ENCODE results near the gene DROSHA. TPM values are rescaled to one million over a fixed set of nuclear protein-coding genes. Genes with fewer than 3 reads are reported as not detected.

DROSHA gene
- total and polyA plus RNA-seq, 8 donors = 46.6 to 112 (median 89.2) TPM

DNA sequence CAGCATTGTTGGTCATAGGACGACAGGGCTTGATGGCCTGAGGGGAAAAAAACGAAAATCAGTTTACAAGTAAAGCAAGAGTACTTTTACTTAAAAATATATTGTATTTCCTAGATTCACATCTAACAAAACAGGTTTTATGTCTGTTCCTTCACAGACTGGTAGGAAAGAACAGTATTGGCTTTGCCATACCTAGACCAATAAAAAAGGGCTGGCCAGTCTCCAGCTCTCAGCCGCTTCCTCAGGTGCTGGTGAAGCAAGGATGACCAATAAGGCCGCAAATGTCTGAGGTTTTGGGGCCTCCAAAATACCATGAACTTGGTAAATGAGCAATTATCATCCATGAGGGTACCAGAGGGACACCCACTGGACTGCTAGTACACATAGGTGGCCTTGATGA lies 36.6 kb downstream of the DROSHA start:
- DNase-seq = no peak
- H3K4me3 ChIP-seq = no peak overlapping the region
- TF ChIP-seq, protein P1, sequence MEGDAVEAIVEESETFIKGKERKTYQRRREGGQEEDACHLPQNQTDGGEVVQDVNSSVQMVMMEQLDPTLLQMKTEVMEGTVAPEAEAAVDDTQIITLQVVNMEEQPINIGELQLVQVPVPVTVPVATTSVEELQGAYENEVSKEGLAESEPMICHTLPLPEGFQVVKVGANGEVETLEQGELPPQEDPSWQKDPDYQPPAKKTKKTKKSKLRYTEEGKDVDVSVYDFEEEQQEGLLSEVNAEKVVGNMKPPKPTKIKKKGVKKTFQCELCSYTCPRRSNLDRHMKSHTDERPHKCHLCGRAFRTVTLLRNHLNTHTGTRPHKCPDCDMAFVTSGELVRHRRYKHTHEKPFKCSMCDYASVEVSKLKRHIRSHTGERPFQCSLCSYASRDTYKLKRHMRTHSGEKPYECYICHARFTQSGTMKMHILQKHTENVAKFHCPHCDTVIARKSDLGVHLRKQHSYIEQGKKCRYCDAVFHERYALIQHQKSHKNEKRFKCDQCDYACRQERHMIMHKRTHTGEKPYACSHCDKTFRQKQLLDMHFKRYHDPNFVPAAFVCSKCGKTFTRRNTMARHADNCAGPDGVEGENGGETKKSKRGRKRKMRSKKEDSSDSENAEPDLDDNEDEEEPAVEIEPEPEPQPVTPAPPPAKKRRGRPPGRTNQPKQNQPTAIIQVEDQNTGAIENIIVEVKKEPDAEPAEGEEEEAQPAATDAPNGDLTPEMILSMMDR (IDR thresholded peaks at IDR 0.05) = no peak
- no peaks in the 10 kb centered on the region for H3K27me3 ChIP-seq
- peaks cover 0 to 91% of the 10 kb centered on the region in 2 donors for H3K36me3 ChIP-seq
- H3K4me1 ChIP-seq = no peaks in the 10 kb centered on the region
- no peaks in the 10 kb centered on the region for H3K9me3 ChIP-seq
- H3K27ac ChIP-seq = no peak overlapping the region
- no peak for ATAC-seq
- intact Hi-C loops (cut with DNase I) = no loop called here

GRCh38 chr5:31492869-31493268 lies 39.0 kb downstream of the DROSHA start:
- TF ChIP-seq, protein P1 (IDR thresholded peaks at IDR 0.05) = no peak
- Histone ChIP-seq H3K9me3 (no peaks in the 10 kb centered on the region), H3K4me1 (no peaks in the 10 kb centered on the region), H3K27ac (no peak overlapping the region), H3K27me3 (no peaks in the 10 kb centered on the region), H3K36me3 (peaks cover 0 to 87% of the 10 kb centered on the region in 2 donors), H3K4me3 (no peak overlapping the region)
- ATAC-seq (no peak), DNase-seq (no peak)
- intact Hi-C loops (cut with DNase I) = no loop called here

DNA sequence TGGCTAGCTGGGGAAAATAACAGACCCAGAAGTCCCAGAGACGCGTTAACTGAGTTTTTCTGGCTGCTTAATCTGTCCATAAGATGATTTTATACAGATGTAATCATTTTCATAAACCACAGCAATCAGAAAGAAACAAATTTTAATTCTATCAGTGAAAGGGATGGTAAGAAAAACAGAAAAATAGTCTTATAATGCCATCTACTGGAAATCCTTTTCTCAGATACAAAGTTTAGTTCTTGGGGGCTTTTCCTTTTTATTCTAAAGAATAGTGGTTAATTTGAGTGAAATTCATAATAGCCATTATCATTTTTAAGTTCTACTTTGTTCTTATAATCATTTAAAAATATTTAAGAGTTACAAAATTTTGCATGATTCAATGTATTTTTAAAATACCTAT lies 44.4 kb downstream of the DROSHA start:
- intact Hi-C loops (cut with DNase I) = loop anchor here in 1 of 2 donors (10.0 kb wide), 1 partner anchor 653 kb away; no protein-coding TSS in a partner anchor
- TF ChIP-seq, protein P1 (IDR thresholded peaks at IDR 0.05) = no peak
- no peak overlapping the region for H3K4me3 ChIP-seq
- DNase-seq (no peak), ATAC-seq (no peak)
- no peaks in the 10 kb centered on the region for H3K27me3 ChIP-seq
- no peaks in the 10 kb centered on the region for H3K4me1 ChIP-seq
- peaks cover 0 to 80% of the 10 kb centered on the region in 2 donors for H3K36me3 ChIP-seq
- H3K9me3 ChIP-seq = no peaks in the 10 kb centered on the region
- H3K27ac ChIP-seq = no peak overlapping the region

- H3K36me3 ChIP-seq = peaks cover 0 to 83% of the 10 kb centered on the region in 2 donors
- DNase-seq = no peak
- H3K4me1 ChIP-seq = no peaks in the 10 kb centered on the region
- intact Hi-C loops (cut with DNase I) = loop anchor here in 1 of 2 donors (10.0 kb wide), 1 partner anchor 652 kb away; no protein-coding TSS in a partner anchor
- H3K9me3 ChIP-seq = no peaks in the 10 kb centered on the region
- H3K27me3 ChIP-seq = no peaks in the 10 kb centered on the region
- no peak overlapping the region for H3K4me3 ChIP-seq
- no peak overlapping the region for H3K27ac ChIP-seq
- TF ChIP-seq, protein P1 (IDR thresholded peaks at IDR 0.05) = no peak
- ATAC-seq = no peak
Measured at GRCh38 chr5:31486441-31486840, 45.5 kb downstream of the DROSHA start.

GRCh38 chr5:31485376-31486207 lies 46.3 kb downstream of the DROSHA start:
- no peaks in the 10 kb centered on the region for H3K27me3 ChIP-seq
- ATAC-seq (no peak), DNase-seq (no peak)
- H3K4me3 ChIP-seq = no peak overlapping the region
- no peaks in the 10 kb centered on the region for H3K4me1 ChIP-seq
- intact Hi-C loops (cut with DNase I) = loop anchor here in 1 of 2 donors (10.0 kb wide), 1 partner anchor 651 kb away; no protein-coding TSS in a partner anchor
- TF ChIP-seq, protein P1 (IDR thresholded peaks at IDR 0.05) = no peak
- H3K36me3 ChIP-seq = peaks cover 0 to 86% of the 10 kb centered on the region in 2 donors
- H3K27ac ChIP-seq = no peak overlapping the region
- H3K9me3 ChIP-seq = no peaks in the 10 kb centered on the region

All from left lung (tissue), 10 donors.